Adipocyte (in vitro differentiated cells): ENCODE data around the gene GRIFIN.

Experiments
- DNase-seq: peaks from one replicate; pipeline ENCODE4 v3.0.0-alpha.2; 2015; ENCODE audit warnings: low read depth
- H3K27me3 ChIP-seq: replicated peaks from 2 replicates; pipeline ENCODE4 v1.7.0; 2013; ENCODE audit warnings: mild to moderate bottlenecking, low read length, moderate library complexity; ENCODE audit not compliant: control insufficient read depth, insufficient read depth
- H3K36me3 ChIP-seq: 2 replicates; pipeline ENCODE4 v1.7.0; 2013; ENCODE audit warnings: low read length, mild to moderate bottlenecking, moderate library complexity; ENCODE audit not compliant: control insufficient read depth, insufficient read depth, severe bottlenecking
- H3K4me1 ChIP-seq: 2 replicates; pipeline ENCODE4 v1.7.0; 2013; ENCODE audit warnings: mild to moderate bottlenecking, low read length, moderate library complexity; ENCODE audit not compliant: control insufficient read depth, insufficient read depth
- H3K4me3 ChIP-seq: 2 replicates; pipeline ENCODE4 v1.7.0; 2013; ENCODE audit warnings: mild to moderate bottlenecking, low read length, moderate library complexity
- H3K9ac ChIP-seq: 2 replicates; pipeline ENCODE4 v1.7.0; 2013; ENCODE audit warnings: mild to moderate bottlenecking, low read length, moderate library complexity
- H3K9me3 ChIP-seq: 2 replicates; pipeline ENCODE4 v1.7.0; 2013; ENCODE audit warnings: mild to moderate bottlenecking, low read length, moderate library complexity; ENCODE audit not compliant: control insufficient read depth

Gene GRIFIN

GRCh38 chr7:2503056-2503941 is 27.1 kb upstream of the GRIFIN start:
- Histone ChIP-seq H3K4me3 (no peak overlapping the region), H3K9me3 (no peaks in the 10 kb centered on the region), H3K9ac (no peak overlapping the region), H3K4me1 (peaks cover 15% of the 10 kb centered on the region), H3K27me3 (no peaks in the 10 kb centered on the region), H3K36me3 (no peaks in the 10 kb centered on the region)
- DNase-seq: no peak

- Histone ChIP-seq H3K9ac (no peak overlapping the region), H3K4me1 (peaks cover 8% of the 10 kb centered on the region), H3K27me3 (peaks cover under 1% of the 10 kb centered on the region), H3K36me3 (no peaks in the 10 kb centered on the region), H3K4me3 (no peak overlapping the region), H3K9me3 (no peaks in the 10 kb centered on the region)
- no peak for DNase-seq
These were observed 26.4 kb upstream of the GRIFIN start for GRCh38 chr7:2502647-2502966.

- no peaks in the 10 kb centered on the region for H3K9me3 ChIP-seq
- no peak overlapping the region for H3K4me3 ChIP-seq
- no peaks in the 10 kb centered on the region for H3K36me3 ChIP-seq
- H3K9ac ChIP-seq: no peak overlapping the region
- DNase-seq: no peak
- peaks cover 6% of the 10 kb centered on the region for H3K27me3 ChIP-seq
- H3K4me1 ChIP-seq: peaks cover 7% of the 10 kb centered on the region
These were observed 25.9 kb upstream of the GRIFIN start for GRCh38 chr7:2501947-2502646.

GRCh38 chr7:2500701-2501100 is 24.5 kb upstream of the GRIFIN start:
- H3K9ac ChIP-seq: no peak overlapping the region
- no peaks in the 10 kb centered on the region for H3K9me3 ChIP-seq
- peaks cover 8% of the 10 kb centered on the region for H3K27me3 ChIP-seq
- peaks cover 7% of the 10 kb centered on the region for H3K4me1 ChIP-seq
- no peak overlapping the region for H3K4me3 ChIP-seq
- H3K36me3 ChIP-seq: no peaks in the 10 kb centered on the region
- DNase-seq: no peak

- DNase-seq: no peak
- H3K4me1 ChIP-seq: peaks cover 7% of the 10 kb centered on the region
These were observed 23.7 kb upstream of the GRIFIN start for GRCh38 chr7:2499719-2500430.

GRCh38 chr7:2499181-2499580 is 23.0 kb upstream of the GRIFIN start:
- Histone ChIP-seq H3K27me3 (peaks cover 11% of the 10 kb centered on the region), H3K9ac (no peak overlapping the region), H3K9me3 (no peaks in the 10 kb centered on the region), H3K36me3 (no peaks in the 10 kb centered on the region), H3K4me3 (no peak overlapping the region), H3K4me1 (peaks cover 7% of the 10 kb centered on the region)
- DNase-seq: no peak

More at GRCh38 chr7:2499719-2500430, 23.7 kb upstream of the GRIFIN start:
- Histone ChIP-seq H3K4me3 (no peak overlapping the region), H3K9ac (no peak overlapping the region), H3K9me3 (no peaks in the 10 kb centered on the region), H3K27me3 (peaks cover 9% of the 10 kb centered on the region), H3K36me3 (no peaks in the 10 kb centered on the region)

GRCh38 chr7:2498708-2499107 is 22.5 kb upstream of the GRIFIN start:
- DNase-seq: no peak
- Histone ChIP-seq H3K4me1 (peaks cover 8% of the 10 kb centered on the region), H3K9me3 (no peaks in the 10 kb centered on the region), H3K36me3 (no peaks in the 10 kb centered on the region), H3K4me3 (no peak overlapping the region), H3K9ac (no peak overlapping the region), H3K27me3 (peaks cover 11% of the 10 kb centered on the region)

GRCh38 chr7:2497500-2498336 is 21.5 kb upstream of the GRIFIN start:
- Histone ChIP-seq H3K27me3 (peaks cover 11% of the 10 kb centered on the region), H3K4me3 (no peak overlapping the region), H3K4me1 (peaks cover 13% of the 10 kb centered on the region), H3K9me3 (no peaks in the 10 kb centered on the region), H3K36me3 (no peaks in the 10 kb centered on the region), H3K9ac (no peak overlapping the region)
- DNase-seq: peak; percentile 45

GRCh38 chr7:2497065-2497464 is 20.9 kb upstream of the GRIFIN start:
- H3K9ac ChIP-seq: no peak overlapping the region
- no peaks in the 10 kb centered on the region for H3K36me3 ChIP-seq
- no peak for DNase-seq
- peaks cover 11% of the 10 kb centered on the region for H3K27me3 ChIP-seq
- H3K4me1 ChIP-seq: peaks cover 13% of the 10 kb centered on the region
- no peaks in the 10 kb centered on the region for H3K9me3 ChIP-seq
- no peak overlapping the region for H3K4me3 ChIP-seq

- Histone ChIP-seq H3K36me3 (no peaks in the 10 kb centered on the region), H3K4me3 (no peak overlapping the region), H3K9ac (no peak overlapping the region), H3K9me3 (no peaks in the 10 kb centered on the region), H3K27me3 (peaks cover 11% of the 10 kb centered on the region), H3K4me1 (peaks cover 13% of the 10 kb centered on the region)
- DNase-seq: no peak
These were observed 20.2 kb upstream of the GRIFIN start for GRCh38 chr7:2496375-2496774.
